Progenitor cell of endocrine pancreas (in vitro differentiated cells): ENCODE measurements around the gene DHX36. TPM values are rescaled to one million over a fixed set of nuclear protein-coding genes. Genes with fewer than 3 reads are reported as not detected.

ENCODE experiments used
- DNase-seq: peaks from one replicate; pipeline ENCODE4 v3.0.0; 2021; ENCODE audit warnings: low spot score; ENCODE audit not compliant: unreplicated experiment
- H3K27ac Mint-ChIP-seq: 2 replicates; pipeline ENCODE4 v1.8.0; 2021; ENCODE audit warnings: mild to moderate bottlenecking, moderate library complexity, mixed read lengths
- H3K27me3 Mint-ChIP-seq: 2 replicates; pipeline ENCODE4 v1.8.0; 2021; ENCODE audit warnings: mixed read lengths
- H3K36me3 Mint-ChIP-seq: 2 replicates; pipeline ENCODE4 v1.8.0; 2022; ENCODE audit warnings: mixed read lengths; ENCODE audit not compliant: insufficient read depth
- H3K4me1 Mint-ChIP-seq: 2 replicates; pipeline ENCODE4 v1.8.0; 2021; ENCODE audit warnings: low read depth, mixed read lengths
- H3K4me3 Mint-ChIP-seq: 2 replicates; pipeline ENCODE4 v1.8.0; 2021; ENCODE audit warnings: low read depth, mild to moderate bottlenecking, moderate library complexity, mixed read lengths
- H3K9me3 Mint-ChIP-seq: 2 replicates; pipeline ENCODE4 v1.8.0; 2021; ENCODE audit warnings: low read depth, mixed read lengths
- total RNA-seq: library from RNA; stranded (reverse); gene quantifications from 2 replicates; pipeline ENCODE4 v1.2.1, GENCODE V29; 2021
- TF ChIP-seq, protein P1 (sequence below): fragments of 200-600 bp; sonication (generic); IDR thresholded peaks from one replicate; pipeline ENCODE4 v1.5.0; 2021; ENCODE audit warnings: antibody characterized with exemption, mild to moderate bottlenecking; ENCODE audit not compliant: unreplicated experiment

The DHX36 gene
- total RNA-seq, 1 donor from 2014 or later, result 96.9 TPM

DNA sequence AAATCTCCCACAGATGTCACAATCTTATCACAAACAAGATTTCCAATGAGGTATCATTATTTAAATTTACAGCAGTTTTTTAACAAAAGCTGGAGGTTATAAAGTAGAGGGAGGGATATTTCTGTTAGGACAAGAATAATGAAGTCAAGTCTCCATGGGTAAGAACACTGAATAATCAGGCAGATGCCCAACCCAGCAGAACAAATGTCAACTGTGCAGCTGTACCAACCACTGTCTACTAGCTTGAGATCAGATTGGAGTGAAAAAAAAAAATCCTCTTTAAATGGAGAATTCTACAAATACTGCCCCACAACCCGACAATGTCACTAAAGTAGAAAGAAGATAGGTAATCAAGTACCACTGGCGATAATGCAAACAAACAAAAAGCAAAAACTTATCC, 30.3 kb downstream of the DHX36 start:
- H3K4me3 Mint-ChIP-seq, result no peak overlapping the region
- no peaks in the 10 kb centered on the region for H3K9me3 Mint-ChIP-seq
- no peak for DNase-seq
- H3K4me1 Mint-ChIP-seq, result no peaks in the 10 kb centered on the region
- no peaks in the 10 kb centered on the region for H3K27me3 Mint-ChIP-seq
- TF ChIP-seq, protein P1, sequence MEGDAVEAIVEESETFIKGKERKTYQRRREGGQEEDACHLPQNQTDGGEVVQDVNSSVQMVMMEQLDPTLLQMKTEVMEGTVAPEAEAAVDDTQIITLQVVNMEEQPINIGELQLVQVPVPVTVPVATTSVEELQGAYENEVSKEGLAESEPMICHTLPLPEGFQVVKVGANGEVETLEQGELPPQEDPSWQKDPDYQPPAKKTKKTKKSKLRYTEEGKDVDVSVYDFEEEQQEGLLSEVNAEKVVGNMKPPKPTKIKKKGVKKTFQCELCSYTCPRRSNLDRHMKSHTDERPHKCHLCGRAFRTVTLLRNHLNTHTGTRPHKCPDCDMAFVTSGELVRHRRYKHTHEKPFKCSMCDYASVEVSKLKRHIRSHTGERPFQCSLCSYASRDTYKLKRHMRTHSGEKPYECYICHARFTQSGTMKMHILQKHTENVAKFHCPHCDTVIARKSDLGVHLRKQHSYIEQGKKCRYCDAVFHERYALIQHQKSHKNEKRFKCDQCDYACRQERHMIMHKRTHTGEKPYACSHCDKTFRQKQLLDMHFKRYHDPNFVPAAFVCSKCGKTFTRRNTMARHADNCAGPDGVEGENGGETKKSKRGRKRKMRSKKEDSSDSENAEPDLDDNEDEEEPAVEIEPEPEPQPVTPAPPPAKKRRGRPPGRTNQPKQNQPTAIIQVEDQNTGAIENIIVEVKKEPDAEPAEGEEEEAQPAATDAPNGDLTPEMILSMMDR, result no peak
- peaks cover 34% of the 10 kb centered on the region for H3K36me3 Mint-ChIP-seq
- H3K27ac Mint-ChIP-seq, result no peak overlapping the region

DNA sequence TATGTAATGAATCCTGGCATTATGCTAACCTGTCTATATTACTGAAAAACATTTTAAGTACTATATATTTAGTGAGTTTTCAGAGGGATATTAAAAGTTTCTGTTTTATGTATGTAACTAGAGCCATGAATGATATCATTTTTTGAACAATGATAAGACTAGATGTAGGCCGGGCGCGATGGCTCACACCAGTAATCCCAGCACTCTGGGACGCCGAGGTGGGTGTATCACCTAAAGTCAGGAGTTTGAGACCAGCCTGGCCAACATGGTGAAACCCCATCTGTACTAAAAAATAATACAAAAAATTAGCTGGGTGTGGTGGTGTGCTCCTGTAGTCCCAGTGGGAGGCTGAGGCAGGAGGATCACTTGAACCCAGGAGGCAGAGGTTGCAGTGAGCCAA, 34.1 kb downstream of the DHX36 start:
- Mint-ChIP-seq H3K4me1 (no peaks in the 10 kb centered on the region), H3K9me3 (no peaks in the 10 kb centered on the region), H3K27me3 (no peaks in the 10 kb centered on the region), H3K27ac (no peak overlapping the region), H3K4me3 (no peak overlapping the region), H3K36me3 (peaks cover 32% of the 10 kb centered on the region)
- no peak for DNase-seq
- TF ChIP-seq, protein P1, result no peak

DNA sequence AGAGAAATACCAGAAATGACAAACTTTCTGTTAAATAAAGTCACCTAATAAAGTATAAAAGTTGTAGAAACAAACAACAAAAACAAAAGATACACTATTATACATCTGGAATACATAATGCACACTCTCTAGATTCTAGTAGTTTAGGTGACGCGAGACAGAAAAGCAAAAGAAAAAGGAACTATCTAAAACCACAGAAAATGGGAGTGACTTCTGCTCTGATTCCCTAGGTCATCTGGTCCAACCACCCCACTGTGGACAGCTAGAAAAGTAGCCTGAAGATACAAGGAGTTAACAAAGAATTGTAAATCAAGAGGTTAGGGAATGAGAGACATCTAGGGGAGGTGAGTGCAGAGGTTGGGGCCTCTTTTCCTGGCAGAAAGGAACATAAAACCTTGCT, 39.1 kb downstream of the DHX36 start:
- Mint-ChIP-seq H3K27me3 (no peaks in the 10 kb centered on the region), H3K4me1 (peaks cover 7% of the 10 kb centered on the region), H3K9me3 (no peaks in the 10 kb centered on the region), H3K27ac (no peak overlapping the region), H3K4me3 (no peak overlapping the region), H3K36me3 (peaks cover 25% of the 10 kb centered on the region)
- no peak for DNase-seq
- TF ChIP-seq, protein P1, result no peak

DNA sequence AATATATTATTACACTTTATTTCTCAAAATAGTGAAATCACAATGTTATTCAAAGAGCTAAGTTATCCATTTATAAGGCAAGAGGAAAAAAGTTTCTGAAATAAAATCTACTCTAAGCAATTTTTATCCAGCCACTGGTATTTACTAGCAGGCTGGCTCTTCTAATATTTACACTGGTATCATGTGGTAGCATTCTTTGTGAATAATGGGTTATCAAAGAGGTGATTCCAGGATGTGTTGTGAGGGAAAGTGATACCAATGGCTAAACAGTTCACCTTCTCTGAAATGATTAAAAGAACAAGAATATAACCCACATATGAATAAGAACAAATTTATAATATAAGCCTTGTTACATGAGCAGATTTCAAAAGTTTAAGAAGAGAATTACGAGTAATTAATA, 44.1 kb downstream of the DHX36 start:
- no peak overlapping the region for H3K4me3 Mint-ChIP-seq
- H3K9me3 Mint-ChIP-seq, result no peaks in the 10 kb centered on the region
- no peaks in the 10 kb centered on the region for H3K27me3 Mint-ChIP-seq
- TF ChIP-seq, protein P1, result no peak
- peaks cover 9% of the 10 kb centered on the region for H3K4me1 Mint-ChIP-seq
- DNase-seq, result no peak
- H3K36me3 Mint-ChIP-seq, result peaks cover 28% of the 10 kb centered on the region
- H3K27ac Mint-ChIP-seq, result peak overlapping the region; percentile 3

DNA sequence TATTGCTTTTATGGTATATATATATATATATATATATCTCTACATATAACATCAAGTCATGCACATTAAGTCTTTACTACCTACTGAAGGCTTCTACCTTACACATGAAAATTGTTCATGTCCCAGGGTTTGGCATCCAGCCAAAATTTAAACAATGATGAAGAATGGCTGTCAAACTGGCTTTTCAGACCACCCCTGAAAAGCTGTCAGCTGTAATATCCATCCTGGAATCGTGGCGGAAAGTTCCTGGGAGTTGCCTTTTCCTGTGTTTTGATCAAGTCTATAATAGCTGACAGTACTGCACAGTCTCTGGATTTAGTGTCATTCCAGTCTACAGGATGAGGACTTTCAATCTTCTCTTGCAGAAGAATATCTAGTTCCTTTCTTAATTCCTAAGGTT, 48.3 kb downstream of the DHX36 start:
- Mint-ChIP-seq H3K27me3 (no peaks in the 10 kb centered on the region), H3K36me3 (peaks cover 34% of the 10 kb centered on the region), H3K27ac (no peak overlapping the region), H3K4me3 (no peak overlapping the region), H3K4me1 (peaks cover 9% of the 10 kb centered on the region), H3K9me3 (no peaks in the 10 kb centered on the region)
- no peak for DNase-seq
- TF ChIP-seq, protein P1, result no peak
